ENCODE measurements around the gene HS3ST5. TPM values are rescaled to one million over a fixed set of nuclear protein-coding genes. Genes with fewer than 3 reads are reported as not detected.
A peak's percentile ranks its signal among the peaks of the same experiment; 100 is the strongest.

Gene HS3ST5
- total RNA-seq, 2 experiments from 2014 or later: not detected

DNA sequence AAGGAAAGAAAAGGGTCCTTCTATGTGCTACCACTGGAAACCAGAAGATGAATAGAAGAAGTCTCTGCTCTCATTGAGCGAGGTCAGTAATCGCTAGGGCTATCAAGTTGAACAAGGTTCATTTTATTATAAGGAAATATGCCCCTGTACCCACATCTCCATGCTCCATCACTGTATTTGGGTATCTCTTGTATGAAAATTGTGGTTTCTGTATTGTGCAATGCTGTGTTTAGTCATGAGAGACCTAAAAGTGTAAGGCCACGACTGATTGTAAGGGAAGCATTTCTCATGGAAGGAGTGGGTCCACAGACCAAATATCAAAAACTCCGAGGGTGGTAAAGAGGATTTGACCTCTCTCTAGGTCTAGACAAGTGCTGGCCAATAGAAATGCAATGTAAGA is 3.6 kb upstream of the HS3ST5 start:
- Mint-ChIP-seq H3K36me3 (ENCODE audit: low read depth) (no peaks in the 10 kb centered on the region), H3K27me3 (peaks cover 21% of the 10 kb centered on the region), H3K4me3 (no peak overlapping the region), H3K9me3 (no peaks in the 10 kb centered on the region), H3K4me1 (ENCODE audit: low read depth) (no peaks in the 10 kb centered on the region), H3K27ac (no peak overlapping the region)
- intact Hi-C loops (cut with micrococcal nuclease): no loop called here
- DNase-seq (no peak), ATAC-seq (no peak)
- ChIA-PET POLR2A (no interaction called here), CTCF (no interaction called here)
- TF ChIP-seq, protein P1, sequence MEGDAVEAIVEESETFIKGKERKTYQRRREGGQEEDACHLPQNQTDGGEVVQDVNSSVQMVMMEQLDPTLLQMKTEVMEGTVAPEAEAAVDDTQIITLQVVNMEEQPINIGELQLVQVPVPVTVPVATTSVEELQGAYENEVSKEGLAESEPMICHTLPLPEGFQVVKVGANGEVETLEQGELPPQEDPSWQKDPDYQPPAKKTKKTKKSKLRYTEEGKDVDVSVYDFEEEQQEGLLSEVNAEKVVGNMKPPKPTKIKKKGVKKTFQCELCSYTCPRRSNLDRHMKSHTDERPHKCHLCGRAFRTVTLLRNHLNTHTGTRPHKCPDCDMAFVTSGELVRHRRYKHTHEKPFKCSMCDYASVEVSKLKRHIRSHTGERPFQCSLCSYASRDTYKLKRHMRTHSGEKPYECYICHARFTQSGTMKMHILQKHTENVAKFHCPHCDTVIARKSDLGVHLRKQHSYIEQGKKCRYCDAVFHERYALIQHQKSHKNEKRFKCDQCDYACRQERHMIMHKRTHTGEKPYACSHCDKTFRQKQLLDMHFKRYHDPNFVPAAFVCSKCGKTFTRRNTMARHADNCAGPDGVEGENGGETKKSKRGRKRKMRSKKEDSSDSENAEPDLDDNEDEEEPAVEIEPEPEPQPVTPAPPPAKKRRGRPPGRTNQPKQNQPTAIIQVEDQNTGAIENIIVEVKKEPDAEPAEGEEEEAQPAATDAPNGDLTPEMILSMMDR (IDR thresholded peaks at IDR 0.05): no peak

DNA sequence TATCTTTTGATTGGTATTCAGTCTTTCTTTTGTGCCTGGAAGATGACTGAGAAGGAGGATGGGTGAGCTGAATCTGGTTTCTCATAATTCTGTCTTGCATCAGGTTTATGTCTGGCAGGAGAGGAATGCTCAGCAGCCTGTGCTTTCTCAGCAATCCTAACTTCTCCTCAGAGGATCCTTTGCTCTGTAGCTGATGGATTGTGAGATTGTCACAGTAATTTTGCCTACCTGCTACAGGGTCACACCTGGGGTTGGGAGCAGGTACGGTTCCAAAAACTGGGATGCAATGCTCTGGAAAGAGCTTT is 2.1 kb upstream of the HS3ST5 start:
- H3K9me3 Mint-ChIP-seq: no peaks in the 10 kb centered on the region
- no peak for DNase-seq
- intact Hi-C loops (cut with micrococcal nuclease): no loop called here
- H3K4me3 Mint-ChIP-seq: no peak overlapping the region
- no peaks in the 10 kb centered on the region for H3K4me1 Mint-ChIP-seq (ENCODE audit: low read depth)
- H3K27ac Mint-ChIP-seq: no peak overlapping the region
- TF ChIP-seq, protein P1 (IDR thresholded peaks at IDR 0.05): no peak
- ChIA-PET CTCF (no interaction called here), POLR2A (no interaction called here)
- ATAC-seq: no peak
- H3K27me3 Mint-ChIP-seq: peaks cover 28% of the 10 kb centered on the region
- H3K36me3 Mint-ChIP-seq (ENCODE audit: low read depth): no peaks in the 10 kb centered on the region

DNA sequence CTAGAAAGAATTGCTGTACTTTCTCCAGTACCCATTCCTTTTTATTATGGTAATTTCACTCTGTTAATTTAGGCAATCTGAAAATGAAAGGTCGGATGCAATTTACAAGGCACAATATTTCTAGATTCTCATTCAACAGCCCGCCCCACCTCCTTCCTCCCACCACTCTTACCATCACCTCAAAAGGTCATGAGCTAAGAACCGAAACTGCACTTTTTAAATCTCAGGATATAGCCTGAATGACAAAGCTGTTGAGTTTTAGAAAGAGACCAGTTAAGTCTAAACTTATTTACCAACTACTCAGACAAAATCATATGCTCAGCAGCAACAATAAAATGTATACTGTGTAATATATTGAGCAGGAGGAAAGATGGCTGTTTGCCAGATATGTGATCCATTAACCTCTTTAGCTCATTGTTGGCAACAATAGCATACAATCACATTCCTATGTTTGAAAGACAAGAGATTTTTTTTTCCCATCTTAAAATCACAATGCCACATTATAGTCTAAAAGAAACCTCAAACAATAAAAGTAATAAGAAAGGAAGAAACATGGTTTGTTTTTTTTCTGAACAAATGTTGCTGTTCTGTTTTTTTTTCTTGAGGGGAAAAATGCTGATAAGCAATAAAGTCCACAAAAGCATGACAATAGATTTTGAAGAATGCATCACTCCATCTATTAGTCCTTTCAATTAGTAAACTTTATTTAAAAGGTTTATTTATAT is 1.6 kb upstream of the HS3ST5 start:
- no peaks in the 10 kb centered on the region for H3K9me3 Mint-ChIP-seq
- intact Hi-C loops (cut with micrococcal nuclease): no loop called here
- no peak overlapping the region for H3K4me3 Mint-ChIP-seq
- H3K27ac Mint-ChIP-seq: no peak overlapping the region
- ChIA-PET POLR2A (no interaction called here), CTCF (no interaction called here)
- DNase-seq: no peak
- no peaks in the 10 kb centered on the region for H3K4me1 Mint-ChIP-seq (ENCODE audit: low read depth)
- TF ChIP-seq, protein P1 (IDR thresholded peaks at IDR 0.05): no peak
- H3K36me3 Mint-ChIP-seq (ENCODE audit: low read depth): no peaks in the 10 kb centered on the region
- ATAC-seq: no peak
- peaks cover 28% of the 10 kb centered on the region for H3K27me3 Mint-ChIP-seq

DNA sequence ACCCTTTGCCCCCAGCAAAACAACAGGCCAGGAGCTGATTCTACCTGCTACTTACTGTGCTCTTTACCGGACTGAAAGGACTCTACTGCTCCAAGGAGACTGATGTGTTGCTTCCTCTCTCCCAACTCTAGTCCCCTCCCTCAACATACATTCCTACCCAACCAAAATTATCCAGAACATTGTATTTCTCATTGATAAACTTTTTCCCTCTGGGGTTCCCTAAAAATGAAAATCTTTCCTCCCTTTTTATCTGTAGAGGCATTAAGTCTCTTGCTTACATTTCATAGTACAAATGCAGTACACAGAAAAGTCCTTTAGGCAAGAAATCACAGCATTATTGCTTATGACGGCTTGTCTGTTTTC is 940 bp upstream of the HS3ST5 start:
- H3K36me3 Mint-ChIP-seq (ENCODE audit: low read depth): no peaks in the 10 kb centered on the region
- H3K4me3 Mint-ChIP-seq: no peak overlapping the region

DNA sequence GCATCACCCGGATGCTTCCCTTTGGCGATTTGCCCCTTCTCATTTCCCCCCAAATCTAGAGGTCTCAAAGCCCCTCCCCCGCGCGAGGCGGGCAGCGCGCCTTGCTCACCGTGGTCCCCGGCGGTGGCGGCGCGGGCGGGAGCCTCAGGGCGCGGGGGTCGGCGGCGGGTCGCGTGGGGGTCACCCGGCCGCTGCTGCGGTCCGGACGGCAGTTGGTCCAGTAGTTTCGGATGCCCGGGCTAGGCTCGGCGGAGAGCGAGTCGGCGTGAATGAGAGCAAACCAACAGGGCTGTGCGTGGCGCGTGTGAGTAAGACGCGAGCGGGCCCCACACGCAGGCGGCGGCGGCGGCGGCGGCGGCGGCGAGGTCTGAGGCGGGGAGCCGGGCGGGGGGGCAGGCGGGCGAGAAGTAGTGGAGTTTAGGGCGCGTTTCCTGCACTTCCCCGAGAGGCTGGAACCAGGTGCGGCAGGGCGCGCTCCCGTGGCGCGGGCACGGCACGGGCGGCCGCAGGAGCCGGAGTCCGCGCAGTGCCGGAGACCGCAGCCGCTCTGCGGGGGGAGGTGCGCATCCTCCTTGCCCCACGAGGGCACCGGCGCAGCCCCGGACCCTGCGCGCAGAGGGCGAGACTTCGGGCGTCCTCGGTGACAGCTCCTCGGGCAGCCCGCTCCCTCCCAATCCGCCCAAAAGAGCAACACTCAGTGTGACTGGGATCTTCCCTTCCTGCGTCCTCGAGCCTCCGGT is 567 bp downstream of the HS3ST5 start:
- Mint-ChIP-seq H3K36me3 (ENCODE audit: low read depth) (no peaks in the 10 kb centered on the region), H3K9me3 (no peaks in the 10 kb centered on the region), H3K4me1 (ENCODE audit: low read depth) (no peaks in the 10 kb centered on the region), H3K27me3 (peaks cover 30% of the 10 kb centered on the region), H3K4me3 (no peak overlapping the region), H3K27ac (no peak overlapping the region)
- intact Hi-C loops (cut with micrococcal nuclease): no loop called here
- DNase-seq: peak; percentile 6
- TF ChIP-seq, protein P1 (IDR thresholded peaks at IDR 0.05): no peak
- ChIA-PET CTCF (no interaction called here), POLR2A (no interaction called here)
- ATAC-seq: no peak

More for the DNA sequence above, 940 bp upstream of the HS3ST5 start:
- CTCF ChIA-PET: no interaction called here
- Mint-ChIP-seq H3K9me3 (no peaks in the 10 kb centered on the region), H3K27ac (no peak overlapping the region), H3K4me1 (ENCODE audit: low read depth) (no peaks in the 10 kb centered on the region), H3K27me3 (peaks cover 29% of the 10 kb centered on the region)
- intact Hi-C loops (cut with micrococcal nuclease): no loop called here
- ATAC-seq (no peak), DNase-seq (no peak)
- TF ChIP-seq, protein P1 (IDR thresholded peaks at IDR 0.05): no peak
- POLR2A ChIA-PET: no interaction called here

Measured in activated CD8-positive, alpha-beta T cell treated with anti-CD3 and anti-CD28 coated beads for 36 hours (primary cell).